GM23248 (cell line): ENCODE results near the gene KRT3. TPM values are rescaled to one million over a fixed set of nuclear protein-coding genes. Genes with fewer than 3 reads are reported as not detected.

Experiments
- DNase-seq: peaks from one replicate; pipeline ENCODE4 v3.0.0-alpha.2; 2015
- H2AFZ ChIP-seq: fragments of 200-600 bp; sonication (generic); 2 replicates; pipeline ENCODE4 v1.6.1; 2016; ENCODE audit warnings: antibody characterized with exemption
- H3F3A ChIP-seq: fragments of 200-600 bp; sonication (generic); 2 replicates; pipeline ENCODE4 v1.6.1; 2016; ENCODE audit warnings: mild to moderate bottlenecking, antibody characterized with exemption, mixed run types; ENCODE audit not compliant: insufficient read depth
- H3K27ac ChIP-seq: fragments of 200-600 bp; sonication (generic); 2 replicates; pipeline ENCODE4 v1.5.1; 2016; ENCODE audit warnings: mild to moderate bottlenecking
- H3K27me3 ChIP-seq: fragments of 200-600 bp; sonication (generic); replicated peaks from 2 replicates; pipeline ENCODE4 v1.6.1; 2016; ENCODE audit warnings: mild to moderate bottlenecking; ENCODE audit not compliant: insufficient read depth
- H3K36me3 ChIP-seq: fragments of 200-600 bp; sonication (generic); 2 replicates; pipeline ENCODE4 v1.6.1; 2016; ENCODE audit warnings: low read depth, mild to moderate bottlenecking
- H3K4me1 ChIP-seq: fragments of 200-600 bp; sonication (generic); 2 replicates; pipeline ENCODE4 v1.6.1; 2016; ENCODE audit warnings: mild to moderate bottlenecking; ENCODE audit not compliant: insufficient read depth
- H3K4me2 ChIP-seq: fragments of 200-600 bp; sonication (generic); one replicate; pipeline ENCODE4 v1.6.1; 2016; ENCODE audit warnings: mild to moderate bottlenecking; ENCODE audit not compliant: unreplicated experiment
- H3K4me3 ChIP-seq: fragments of 200-600 bp; sonication (generic); 2 replicates; pipeline ENCODE4 v1.5.1; 2016; ENCODE audit warnings: mild to moderate bottlenecking
- H3K79me2 ChIP-seq: fragments of 200-600 bp; sonication (generic); 2 replicates; pipeline ENCODE4 v1.6.1; 2016; ENCODE audit warnings: mild to moderate bottlenecking; ENCODE audit not compliant: insufficient read depth
- H3K9ac ChIP-seq: fragments of 200-600 bp; sonication (generic); 2 replicates; pipeline ENCODE4 v1.6.1; 2016; ENCODE audit warnings: mild to moderate bottlenecking
- H3K9me2 ChIP-seq: fragments of 200-600 bp; sonication (generic); 2 replicates; pipeline ENCODE4 v1.6.1; 2016; ENCODE audit warnings: mixed run types, mild to moderate bottlenecking, moderate library complexity; ENCODE audit not compliant: insufficient read depth
- H3K9me3 ChIP-seq: fragments of 200-600 bp; sonication (generic); one replicate; pipeline ENCODE4 v1.6.1; 2017; ENCODE audit warnings: low read depth
- H4K20me1 ChIP-seq: fragments of 200-600 bp; sonication (generic); 2 replicates; pipeline ENCODE4 v1.6.0; 2016; ENCODE audit not compliant: insufficient read depth
- EZH2 ChIP-seq: fragments of 200-600 bp; sonication (generic); IDR thresholded peaks from 2 replicates; pipeline ENCODE4 v1.6.1; 2018; ENCODE audit warnings: antibody characterized with exemption, mild to moderate bottlenecking; ENCODE audit not compliant: insufficient read depth, poor library complexity, severe bottlenecking
- EZH2phosphoT487 ChIP-seq: fragments of 200-600 bp; sonication (generic); IDR thresholded peaks from 2 replicates; pipeline ENCODE4 v1.6.1; 2018; ENCODE audit warnings: antibody characterized with exemption, moderate library complexity, mild to moderate bottlenecking, low read depth; ENCODE audit not compliant: insufficient read depth
- WGBS, 2 experiments: methylation state at CpG; one replicate each; pipeline ENCODE4 v1.1.6; 2015 to 2017; ENCODE audit warnings: low lambda C conversion rate in 2 of 2, low coverage in 1 of 2; ENCODE audit errors: missing lambda C conversion rate in 2 of 2; 5-methylcytosine and 5-hydroxymethylcytosine counted together
- in situ Hi-C: fragments of 300-500 bp; cut with MboI; formaldehyde crosslinking; loops from 2 replicates; pipeline ENCODE4 v1.15.0; 2020
- polyA plus RNA-seq: library from polyadenylated mRNA; unstranded; fragments of >200 nt; fragmentation: Nextera tagmentation; extraction: Ambion mirVana; gene quantifications from 2 replicates; pipeline ENCODE4 v1.2.1, GENCODE V29; 2016
- total RNA-seq: library from RNA; depleted of rRNA; stranded (reverse); fragments of >200 nt; shearing (Covaris generic); gene quantifications from 2 replicates; pipeline ENCODE4 v1.2.3, GENCODE V29; 2014

The KRT3 gene
- total and polyA plus RNA-seq, 2 experiments from 2014 or later, result not detected

- Histone ChIP-seq H3K4me3 (no peak overlapping the region), H3K27me3 (peaks cover 33% of the 10 kb centered on the region), H3K4me1 (no peaks in the 10 kb centered on the region), H3K9me2 (no peaks in the 10 kb centered on the region), H3K4me2 (no peak overlapping the region), H3K9ac (no peak overlapping the region), H3K27ac (no peak overlapping the region), H3F3A (no peaks in the 10 kb centered on the region), H3K9me3 (no peaks in the 10 kb centered on the region), H3K79me2 (no peaks in the 10 kb centered on the region), H3K36me3 (no peaks in the 10 kb centered on the region), H2AFZ (no peak overlapping the region), H4K20me1 (no peaks in the 10 kb centered on the region)
- in situ Hi-C loops, result no loop called here
- no peak for DNase-seq
- TF ChIP-seq EZH2phosphoT487, result no peak
Observed at GRCh38 chr12:52760623-52761022, 35.3 kb downstream of the KRT3 start.

DNA sequence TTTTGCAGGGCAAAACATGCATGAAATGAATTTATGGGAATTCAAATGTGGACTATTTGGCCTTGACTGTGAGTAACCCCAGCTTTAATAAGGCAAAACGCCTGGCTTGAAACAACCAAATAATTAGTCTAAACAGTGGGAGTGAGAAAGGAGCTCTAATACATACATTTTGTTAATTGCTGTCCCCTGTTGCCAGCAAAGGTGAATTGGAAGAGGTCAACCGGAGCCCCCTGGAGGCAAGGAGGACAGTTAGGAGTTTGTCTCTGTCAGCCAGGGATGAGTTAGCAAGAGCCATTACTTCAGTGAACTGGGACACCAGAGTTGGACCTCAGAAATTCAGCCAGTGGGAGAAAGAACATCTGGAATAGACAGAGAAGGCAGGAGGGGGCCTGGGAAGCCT, 36.2 kb downstream of the KRT3 start:
- H3K36me3 ChIP-seq, result no peaks in the 10 kb centered on the region
- H4K20me1 ChIP-seq, result no peaks in the 10 kb centered on the region
- H3K4me1 ChIP-seq, result no peaks in the 10 kb centered on the region
- in situ Hi-C loops, result no loop called here
- H3K79me2 ChIP-seq, result no peaks in the 10 kb centered on the region
- no peak for DNase-seq
- H2AFZ ChIP-seq, result no peak overlapping the region
- no peak overlapping the region for H3K4me3 ChIP-seq
- no peaks in the 10 kb centered on the region for H3F3A ChIP-seq
- no peaks in the 10 kb centered on the region for H3K9me3 ChIP-seq
- peaks cover 33% of the 10 kb centered on the region for H3K27me3 ChIP-seq
- WGBS, 2 experiments, result 13 to 23% methylated on average over 2 of the region's 2 CpGs
- no peak overlapping the region for H3K4me2 ChIP-seq
- no peak overlapping the region for H3K9ac ChIP-seq
- H3K27ac ChIP-seq, result no peak overlapping the region
- no peaks in the 10 kb centered on the region for H3K9me2 ChIP-seq
- TF ChIP-seq EZH2phosphoT487, result no peak
- TF ChIP-seq EZH2, result no peak

DNA sequence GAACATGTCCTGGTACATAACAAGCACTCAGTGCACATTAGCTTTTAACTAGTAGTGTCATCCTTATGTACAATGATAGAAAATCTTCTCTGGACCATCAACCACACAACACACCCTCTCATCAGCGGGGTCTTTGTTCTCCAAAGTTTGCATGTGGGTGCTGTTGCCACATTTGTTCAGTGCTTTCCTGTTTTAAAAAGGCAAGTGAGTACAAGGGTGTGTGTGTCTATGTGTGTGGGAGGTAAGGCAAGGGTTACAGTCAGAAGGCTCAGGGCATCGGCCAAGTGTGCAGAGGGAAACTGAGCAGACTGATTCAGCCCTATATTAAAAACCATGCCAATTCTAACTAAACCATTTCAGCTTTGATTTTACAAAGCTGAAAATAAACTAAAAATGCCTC, 36.7 kb downstream of the KRT3 start:
- no peaks in the 10 kb centered on the region for H3K9me2 ChIP-seq
- no peak for TF ChIP-seq EZH2phosphoT487
- TF ChIP-seq EZH2, result no peak
- H3K9ac ChIP-seq, result no peak overlapping the region
- in situ Hi-C loops, result no loop called here
- DNase-seq, result no peak
- no peak overlapping the region for H2AFZ ChIP-seq
- H3K36me3 ChIP-seq, result no peaks in the 10 kb centered on the region
- H3K27me3 ChIP-seq, result peaks cover 33% of the 10 kb centered on the region
- no peak overlapping the region for H3K27ac ChIP-seq
- 2 to 5% methylated on average over 2 of the region's 2 CpGs for WGBS, 2 experiments
- H3K4me3 ChIP-seq, result no peak overlapping the region
- H3F3A ChIP-seq, result no peaks in the 10 kb centered on the region
- H3K9me3 ChIP-seq, result no peaks in the 10 kb centered on the region
- H3K4me1 ChIP-seq, result no peaks in the 10 kb centered on the region
- no peak overlapping the region for H3K4me2 ChIP-seq
- no peaks in the 10 kb centered on the region for H4K20me1 ChIP-seq
- no peaks in the 10 kb centered on the region for H3K79me2 ChIP-seq

- Histone ChIP-seq H3K36me3 (no peaks in the 10 kb centered on the region), H3K27ac (no peak overlapping the region), H3K4me1 (no peaks in the 10 kb centered on the region), H3K9me3 (no peaks in the 10 kb centered on the region), H3K9me2 (no peaks in the 10 kb centered on the region), H3K4me3 (no peak overlapping the region), H3K27me3 (peaks cover 27% of the 10 kb centered on the region), H3F3A (no peaks in the 10 kb centered on the region), H3K9ac (no peak overlapping the region), H3K79me2 (no peaks in the 10 kb centered on the region), H4K20me1 (no peaks in the 10 kb centered on the region), H2AFZ (no peak overlapping the region), H3K4me2 (no peak overlapping the region)
- WGBS, 2 experiments, result 5 to 10% methylated on average over 1 of the region's 1 CpG
- no peak for TF ChIP-seq EZH2
- in situ Hi-C loops, result no loop called here
- DNase-seq, result no peak
Observed at GRCh38 chr12:52757449-52758176, 38.3 kb downstream of the KRT3 start.
